GM23338 (cell line): ENCODE data around the gene EMILIN3. TPM values are rescaled to one million over a fixed set of nuclear protein-coding genes. Genes with fewer than 3 reads are reported as not detected.

Experiments
- ATAC-seq: fragments of 200-7000 bp; cut with Tn5 transposase; 3 replicates; pipeline ENCODE4 v1.9.1; 2020
- DNase-seq: peaks from one replicate; pipeline ENCODE4 v3.0.0-alpha.2; 2015; ENCODE audit warnings: low spot score
- H2AFZ ChIP-seq: fragments of 200-600 bp; sonication (generic); 2 replicates; pipeline ENCODE4 v1.8.0; 2016; ENCODE audit warnings: antibody characterized with exemption, mild to moderate bottlenecking, moderate library complexity
- H3F3A ChIP-seq: fragments of 200-600 bp; sonication (generic); replicated peaks from 2 replicates; pipeline ENCODE4 v1.8.0; 2017; ENCODE audit warnings: antibody characterized with exemption, mixed run types, low read depth
- H3K27ac ChIP-seq: fragments of 200-600 bp; sonication (generic); 2 replicates; pipeline ENCODE4 v1.6.1; 2016; ENCODE audit warnings: low read depth
- H3K27me3 ChIP-seq: fragments of 200-600 bp; sonication (generic); 2 replicates; pipeline ENCODE4 v1.8.0; 2016; ENCODE audit warnings: mild to moderate bottlenecking, mixed run types, moderate library complexity; ENCODE audit not compliant: insufficient read depth
- H3K36me3 ChIP-seq: fragments of 200-600 bp; sonication (generic); 2 replicates; pipeline ENCODE4 v1.8.0; 2016; ENCODE audit warnings: mild to moderate bottlenecking; ENCODE audit not compliant: insufficient read depth
- H3K4me1 ChIP-seq: fragments of 200-600 bp; sonication (generic); 2 replicates; pipeline ENCODE4 v1.8.0; 2016; ENCODE audit warnings: mild to moderate bottlenecking, moderate library complexity; ENCODE audit not compliant: insufficient read depth
- H3K4me2 ChIP-seq: fragments of 200-600 bp; sonication (generic); 2 replicates; pipeline ENCODE4 v1.7.1; 2017; ENCODE audit warnings: mixed run types
- H3K4me3 ChIP-seq: fragments of 200-600 bp; sonication (generic); 2 replicates; pipeline ENCODE4 v1.6.1; 2016; ENCODE audit warnings: mixed run types
- H3K79me2 ChIP-seq: fragments of 200-600 bp; sonication (generic); replicated peaks from 2 replicates; pipeline ENCODE4 v1.8.0; 2017; ENCODE audit warnings: mild to moderate bottlenecking; ENCODE audit not compliant: insufficient read depth
- H3K9me2 ChIP-seq: fragments of 200-600 bp; sonication (generic); 2 replicates; pipeline ENCODE4 v1.8.0; 2017; ENCODE audit not compliant: insufficient read depth
- H4K20me1 ChIP-seq: fragments of 200-600 bp; sonication (generic); replicated peaks from 2 replicates; pipeline ENCODE4 v1.8.0; 2017; ENCODE audit warnings: mild to moderate bottlenecking; ENCODE audit not compliant: insufficient read depth
- H3K27ac Mint-ChIP-seq: 2 replicates; pipeline ENCODE4 v1.8.0; 2020; ENCODE audit warnings: inconsistent platforms, mild to moderate bottlenecking, moderate library complexity, mixed read lengths
- H3K27me3 Mint-ChIP-seq: 3 replicates; pipeline ENCODE4 v1.8.0; 2022; ENCODE audit warnings: low read depth, mild to moderate bottlenecking, moderate library complexity, mixed read lengths, inconsistent platforms; ENCODE audit not compliant: insufficient read depth, poor library complexity
- H3K36me3 Mint-ChIP-seq: 3 replicates; pipeline ENCODE4 v1.8.0; 2021; ENCODE audit warnings: low read depth, mild to moderate bottlenecking, inconsistent platforms, moderate library complexity, mixed read lengths
- H3K4me1 Mint-ChIP-seq: 3 replicates; pipeline ENCODE4 v1.8.0; 2020; ENCODE audit warnings: mild to moderate bottlenecking, inconsistent platforms, mixed read lengths
- H3K4me3 Mint-ChIP-seq: 3 replicates; pipeline ENCODE4 v1.8.0; 2021; ENCODE audit warnings: moderate library complexity, mild to moderate bottlenecking, inconsistent platforms, mixed read lengths
- H3K9me3 Mint-ChIP-seq: 3 replicates; pipeline ENCODE4 v1.8.0; 2020; ENCODE audit warnings: moderate library complexity, mild to moderate bottlenecking, inconsistent platforms, mixed read lengths
- CREB1 ChIP-seq: fragments of 250-450 bp; sonication (Bioruptor Pico); IDR thresholded peaks from 2 replicates; pipeline ENCODE4 v1.5.0; 2020; ENCODE audit warnings: low read depth, mild to moderate bottlenecking, moderate library complexity
- CTCF ChIP-seq, 2 experiments: fragments of 200-600 bp in 1 of 2; sonication (generic) in 1 of 2; conservative IDR thresholded peaks; 2 replicates each; pipeline versions ENCODE4 v1.5.1 to v1.6.1; 2016 to 2017; ENCODE audit warnings: antibody characterized with exemption in 2 of 2, low read depth in 2 of 2, mild to moderate bottlenecking in 2 of 2, moderate library complexity in 1 of 2
- EZH2 ChIP-seq: fragments of 200-600 bp; sonication (generic); IDR thresholded peaks from one replicate; pipeline ENCODE4 v1.8.0; 2017; ENCODE audit warnings: antibody characterized with exemption, mild to moderate bottlenecking, low read depth; ENCODE audit not compliant: unreplicated experiment
- EZH2phosphoT487 ChIP-seq: fragments of 200-600 bp; sonication (generic); IDR thresholded peaks from one replicate; pipeline ENCODE4 v1.8.1; 2018; ENCODE audit warnings: antibody characterized with exemption; ENCODE audit not compliant: unreplicated experiment
- JUNB ChIP-seq: IDR thresholded peaks from one replicate; pipeline ENCODE4 v1.6.1; 2016; ENCODE audit warnings: antibody characterized with exemption; ENCODE audit not compliant: unreplicated experiment
- NANOG ChIP-seq: IDR thresholded peaks from 2 replicates; pipeline ENCODE4 v1.6.1; 2016; ENCODE audit warnings: antibody characterized with exemption, borderline replicate concordance
- POLR2AphosphoS5 ChIP-seq: IDR thresholded peaks from 2 replicates; pipeline ENCODE4 v1.6.1; 2016; ENCODE audit warnings: antibody characterized with exemption, low read depth
- STAT1 ChIP-seq: IDR thresholded peaks from one replicate; pipeline ENCODE4 v1.6.1; 2016; ENCODE audit warnings: antibody characterized with exemption; ENCODE audit not compliant: unreplicated experiment
- ZNF114 ChIP-seq: fragments of 250-450 bp; sonication (Bioruptor Pico); IDR thresholded peaks from 2 replicates; pipeline ENCODE4 v1.5.0; 2020; ENCODE audit warnings: mild to moderate bottlenecking, moderate library complexity
- ZNF331 ChIP-seq: fragments of 250-450 bp; sonication (Bioruptor Pico); IDR thresholded peaks from 2 replicates; pipeline ENCODE4 v1.5.0; 2020; ENCODE audit warnings: low read depth, mild to moderate bottlenecking, moderate library complexity
- polyA plus RNA-seq: library from polyadenylated mRNA; unstranded; fragments of >200 nt; fragmentation: Nextera tagmentation; extraction: Ambion mirVana; gene quantifications from 2 replicates; pipeline ENCODE4 v1.2.1, GENCODE V29; 2016
- total RNA-seq: library from RNA; depleted of rRNA; stranded (reverse); fragments of >200 nt; shearing (Covaris generic); gene quantifications from 2 replicates; pipeline ENCODE4 v1.2.3, GENCODE V29; 2014
- TF ChIP-seq, protein P1 (sequence below): fragments of 250-450 bp; sonication (Bioruptor Pico); IDR thresholded peaks from 2 replicates; pipeline ENCODE4 v1.5.0; 2020; ENCODE audit warnings: mild to moderate bottlenecking, moderate library complexity
- TF ChIP-seq, protein P2 (sequence below): IDR thresholded peaks from one replicate; pipeline ENCODE4 v1.6.1; 2018; ENCODE audit warnings: antibody characterized with exemption; ENCODE audit not compliant: unreplicated experiment
- TF ChIP-seq, protein P3 (sequence below): IDR thresholded peaks from 2 replicates; pipeline ENCODE4 v1.6.1; 2016; ENCODE audit warnings: antibody characterized with exemption

The EMILIN3 gene
- total and polyA plus RNA-seq, 2 experiments from 2014 or later, result 0.53 to 6.6 TPM

- H2AFZ ChIP-seq, result peak overlapping the region; percentile 84
- H3K4me1 Mint-ChIP-seq, result peaks cover 5% of the 10 kb centered on the region
- no peak overlapping the region for H3K27ac ChIP-seq
- no peak overlapping the region for H3K4me3 Mint-ChIP-seq
- H3K27me3 Mint-ChIP-seq, result peaks cover 11% of the 10 kb centered on the region
- H3K27ac Mint-ChIP-seq, result no peak overlapping the region
- H3K4me1 ChIP-seq, result peaks cover 7% of the 10 kb centered on the region
- no peaks in the 10 kb centered on the region; the same call in 1 of the 2 replicates for H4K20me1 ChIP-seq
- peaks cover 7% of the 10 kb centered on the region; the same call in 1 of the 2 replicates for H3K27me3 ChIP-seq
- no peaks in the 10 kb centered on the region for H3K9me3 Mint-ChIP-seq
- no peaks in the 10 kb centered on the region; the same call in 1 of the 2 replicates for H3F3A ChIP-seq
- H3K9me2 ChIP-seq, result no peaks in the 10 kb centered on the region
- TF ChIP-seq, protein P1, sequence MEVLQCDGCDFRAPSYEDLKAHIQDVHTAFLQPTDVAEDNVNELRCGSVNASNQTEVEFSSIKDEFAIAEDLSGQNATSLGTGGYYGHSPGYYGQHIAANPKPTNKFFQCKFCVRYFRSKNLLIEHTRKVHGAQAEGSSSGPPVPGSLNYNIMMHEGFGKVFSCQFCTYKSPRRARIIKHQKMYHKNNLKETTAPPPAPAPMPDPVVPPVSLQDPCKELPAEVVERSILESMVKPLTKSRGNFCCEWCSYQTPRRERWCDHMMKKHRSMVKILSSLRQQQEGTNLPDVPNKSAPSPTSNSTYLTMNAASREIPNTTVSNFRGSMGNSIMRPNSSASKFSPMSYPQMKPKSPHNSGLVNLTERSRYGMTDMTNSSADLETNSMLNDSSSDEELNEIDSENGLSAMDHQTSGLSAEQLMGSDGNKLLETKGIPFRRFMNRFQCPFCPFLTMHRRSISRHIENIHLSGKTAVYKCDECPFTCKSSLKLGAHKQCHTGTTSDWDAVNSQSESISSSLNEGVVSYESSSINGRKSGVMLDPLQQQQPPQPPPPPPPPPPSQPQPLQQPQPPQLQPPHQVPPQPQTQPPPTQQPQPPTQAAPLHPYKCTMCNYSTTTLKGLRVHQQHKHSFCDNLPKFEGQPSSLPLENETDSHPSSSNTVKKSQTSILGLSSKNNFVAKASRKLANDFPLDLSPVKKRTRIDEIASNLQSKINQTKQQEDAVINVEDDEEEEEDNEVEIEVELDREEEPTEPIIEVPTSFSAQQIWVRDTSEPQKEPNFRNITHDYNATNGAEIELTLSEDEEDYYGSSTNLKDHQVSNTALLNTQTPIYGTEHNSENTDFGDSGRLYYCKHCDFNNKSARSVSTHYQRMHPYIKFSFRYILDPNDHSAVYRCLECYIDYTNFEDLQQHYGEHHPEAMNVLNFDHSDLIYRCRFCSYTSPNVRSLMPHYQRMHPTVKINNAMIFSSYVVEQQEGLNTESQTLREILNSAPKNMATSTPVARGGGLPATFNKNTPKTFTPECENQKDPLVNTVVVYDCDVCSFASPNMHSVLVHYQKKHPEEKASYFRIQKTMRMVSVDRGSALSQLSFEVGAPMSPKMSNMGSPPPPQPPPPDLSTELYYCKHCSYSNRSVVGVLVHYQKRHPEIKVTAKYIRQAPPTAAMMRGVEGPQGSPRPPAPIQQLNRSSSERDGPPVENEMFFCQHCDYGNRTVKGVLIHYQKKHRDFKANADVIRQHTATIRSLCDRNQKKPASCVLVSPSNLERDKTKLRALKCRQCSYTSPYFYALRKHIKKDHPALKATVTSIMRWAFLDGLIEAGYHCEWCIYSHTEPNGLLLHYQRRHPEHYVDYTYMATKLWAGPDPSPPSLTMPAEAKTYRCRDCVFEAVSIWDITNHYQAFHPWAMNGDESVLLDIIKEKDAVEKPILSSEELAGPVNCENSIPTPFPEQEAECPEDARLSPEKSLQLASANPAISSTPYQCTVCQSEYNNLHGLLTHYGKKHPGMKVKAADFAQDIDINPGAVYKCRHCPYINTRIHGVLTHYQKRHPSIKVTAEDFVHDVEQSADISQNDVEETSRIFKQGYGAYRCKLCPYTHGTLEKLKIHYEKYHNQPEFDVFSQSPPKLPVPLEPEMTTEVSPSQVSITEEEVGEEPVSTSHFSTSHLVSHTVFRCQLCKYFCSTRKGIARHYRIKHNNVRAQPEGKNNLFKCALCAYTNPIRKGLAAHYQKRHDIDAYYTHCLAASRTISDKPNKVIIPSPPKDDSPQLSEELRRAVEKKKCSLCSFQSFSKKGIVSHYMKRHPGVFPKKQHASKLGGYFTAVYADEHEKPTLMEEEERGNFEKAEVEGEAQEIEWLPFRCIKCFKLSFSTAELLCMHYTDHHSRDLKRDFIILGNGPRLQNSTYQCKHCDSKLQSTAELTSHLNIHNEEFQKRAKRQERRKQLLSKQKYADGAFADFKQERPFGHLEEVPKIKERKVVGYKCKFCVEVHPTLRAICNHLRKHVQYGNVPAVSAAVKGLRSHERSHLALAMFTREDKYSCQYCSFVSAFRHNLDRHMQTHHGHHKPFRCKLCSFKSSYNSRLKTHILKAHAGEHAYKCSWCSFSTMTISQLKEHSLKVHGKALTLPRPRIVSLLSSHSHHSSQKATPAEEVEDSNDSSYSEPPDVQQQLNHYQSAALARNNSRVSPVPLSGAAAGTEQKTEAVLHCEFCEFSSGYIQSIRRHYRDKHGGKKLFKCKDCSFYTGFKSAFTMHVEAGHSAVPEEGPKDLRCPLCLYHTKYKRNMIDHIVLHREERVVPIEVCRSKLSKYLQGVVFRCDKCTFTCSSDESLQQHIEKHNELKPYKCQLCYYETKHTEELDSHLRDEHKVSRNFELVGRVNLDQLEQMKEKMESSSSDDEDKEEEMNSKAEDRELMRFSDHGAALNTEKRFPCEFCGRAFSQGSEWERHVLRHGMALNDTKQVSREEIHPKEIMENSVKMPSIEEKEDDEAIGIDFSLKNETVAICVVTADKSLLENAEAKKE (CRISPR knock-in tag), result no peak
- no peak for TF ChIP-seq ZNF331 (CRISPR knock-in tag)
- TF ChIP-seq JUNB, result no peak
- TF ChIP-seq, protein P2, sequence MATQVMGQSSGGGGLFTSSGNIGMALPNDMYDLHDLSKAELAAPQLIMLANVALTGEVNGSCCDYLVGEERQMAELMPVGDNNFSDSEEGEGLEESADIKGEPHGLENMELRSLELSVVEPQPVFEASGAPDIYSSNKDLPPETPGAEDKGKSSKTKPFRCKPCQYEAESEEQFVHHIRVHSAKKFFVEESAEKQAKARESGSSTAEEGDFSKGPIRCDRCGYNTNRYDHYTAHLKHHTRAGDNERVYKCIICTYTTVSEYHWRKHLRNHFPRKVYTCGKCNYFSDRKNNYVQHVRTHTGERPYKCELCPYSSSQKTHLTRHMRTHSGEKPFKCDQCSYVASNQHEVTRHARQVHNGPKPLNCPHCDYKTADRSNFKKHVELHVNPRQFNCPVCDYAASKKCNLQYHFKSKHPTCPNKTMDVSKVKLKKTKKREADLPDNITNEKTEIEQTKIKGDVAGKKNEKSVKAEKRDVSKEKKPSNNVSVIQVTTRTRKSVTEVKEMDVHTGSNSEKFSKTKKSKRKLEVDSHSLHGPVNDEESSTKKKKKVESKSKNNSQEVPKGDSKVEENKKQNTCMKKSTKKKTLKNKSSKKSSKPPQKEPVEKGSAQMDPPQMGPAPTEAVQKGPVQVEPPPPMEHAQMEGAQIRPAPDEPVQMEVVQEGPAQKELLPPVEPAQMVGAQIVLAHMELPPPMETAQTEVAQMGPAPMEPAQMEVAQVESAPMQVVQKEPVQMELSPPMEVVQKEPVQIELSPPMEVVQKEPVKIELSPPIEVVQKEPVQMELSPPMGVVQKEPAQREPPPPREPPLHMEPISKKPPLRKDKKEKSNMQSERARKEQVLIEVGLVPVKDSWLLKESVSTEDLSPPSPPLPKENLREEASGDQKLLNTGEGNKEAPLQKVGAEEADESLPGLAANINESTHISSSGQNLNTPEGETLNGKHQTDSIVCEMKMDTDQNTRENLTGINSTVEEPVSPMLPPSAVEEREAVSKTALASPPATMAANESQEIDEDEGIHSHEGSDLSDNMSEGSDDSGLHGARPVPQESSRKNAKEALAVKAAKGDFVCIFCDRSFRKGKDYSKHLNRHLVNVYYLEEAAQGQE, result no peak
- no peak for TF ChIP-seq POLR2AphosphoS5
- no peak for TF ChIP-seq CTCF (conservative IDR thresholded peaks at IDR 0.05; ENCODE audit: low read depth in 2 of 2)
- no peak for TF ChIP-seq EZH2phosphoT487
- no peak for TF ChIP-seq STAT1
- no peak for TF ChIP-seq EZH2
- no peak for TF ChIP-seq NANOG
- TF ChIP-seq ZNF114 (CRISPR knock-in tag), result no peak
- TF ChIP-seq, protein P3, sequence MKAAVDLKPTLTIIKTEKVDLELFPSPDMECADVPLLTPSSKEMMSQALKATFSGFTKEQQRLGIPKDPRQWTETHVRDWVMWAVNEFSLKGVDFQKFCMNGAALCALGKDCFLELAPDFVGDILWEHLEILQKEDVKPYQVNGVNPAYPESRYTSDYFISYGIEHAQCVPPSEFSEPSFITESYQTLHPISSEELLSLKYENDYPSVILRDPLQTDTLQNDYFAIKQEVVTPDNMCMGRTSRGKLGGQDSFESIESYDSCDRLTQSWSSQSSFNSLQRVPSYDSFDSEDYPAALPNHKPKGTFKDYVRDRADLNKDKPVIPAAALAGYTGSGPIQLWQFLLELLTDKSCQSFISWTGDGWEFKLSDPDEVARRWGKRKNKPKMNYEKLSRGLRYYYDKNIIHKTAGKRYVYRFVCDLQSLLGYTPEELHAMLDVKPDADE, result no peak
- TF ChIP-seq CREB1 (CRISPR knock-in tag), result no peak
- no peak overlapping the region for H3K4me2 ChIP-seq
- no peaks in the 10 kb centered on the region for H3K36me3 ChIP-seq
- H3K4me3 ChIP-seq, result no peak overlapping the region
- DNase-seq (no peak), ATAC-seq (no peak)
- no peaks in the 10 kb centered on the region for H3K79me2 ChIP-seq
- H3K36me3 Mint-ChIP-seq, result no peaks in the 10 kb centered on the region
Observed at GRCh38 chr20:41334443-41335421, 31.9 kb downstream of the EMILIN3 start.
